Stimulated activated CD4-positive, alpha-beta T cell treated with anti-CD3 and anti-CD28 coated beads, Interleukin-1b, Interleukin-23, amount 100 ng/mL, for 1 hour (primary cell): ENCODE results near the gene PROK1.

Experiments used
- DNase-seq, 2 donors: peaks; one replicate each; pipeline ENCODE4 v3.0.0-alpha.2; 2020; ENCODE audit warnings: low read depth in 2 of 2

Gene PROK1

DNA sequence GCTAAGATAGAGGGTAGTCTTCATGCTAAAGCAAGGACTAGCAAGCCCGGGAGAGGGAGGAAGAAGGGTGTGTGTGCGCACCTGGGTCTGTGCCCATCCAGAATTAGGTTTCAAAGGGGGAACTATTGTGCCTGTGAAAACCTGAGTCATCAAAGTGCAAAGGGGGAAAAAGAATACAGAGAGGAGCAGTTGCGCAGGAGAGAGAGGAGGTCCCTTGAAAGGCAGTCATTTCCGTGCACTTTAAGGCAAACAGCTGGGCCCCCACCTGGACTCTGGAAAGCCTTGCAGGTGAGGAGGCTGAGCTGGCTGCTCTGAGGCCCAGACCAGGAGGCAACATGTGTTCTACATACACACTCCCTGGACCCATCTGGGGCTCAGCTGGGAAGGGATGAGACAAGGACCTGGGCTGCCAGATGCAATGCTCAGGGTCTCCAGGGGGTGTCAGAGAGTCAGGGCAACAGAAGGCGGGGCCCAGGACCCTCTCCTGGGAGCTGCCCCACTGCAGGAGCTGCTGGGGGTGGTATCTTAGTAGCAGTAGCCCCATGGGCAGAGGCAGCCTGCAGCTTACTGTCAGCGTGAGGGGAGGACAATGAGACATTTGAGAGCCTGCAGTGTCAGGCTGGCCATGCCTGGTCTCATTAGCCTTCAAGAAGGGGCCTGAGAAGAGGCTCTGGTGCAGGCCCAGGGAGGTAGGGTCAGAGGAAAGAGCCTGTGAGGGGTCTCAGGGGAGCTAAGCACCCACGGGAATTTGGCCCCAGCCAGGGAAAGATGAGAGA is 14.3 kb downstream of the PROK1 start:
- no peak for DNase-seq

DNA sequence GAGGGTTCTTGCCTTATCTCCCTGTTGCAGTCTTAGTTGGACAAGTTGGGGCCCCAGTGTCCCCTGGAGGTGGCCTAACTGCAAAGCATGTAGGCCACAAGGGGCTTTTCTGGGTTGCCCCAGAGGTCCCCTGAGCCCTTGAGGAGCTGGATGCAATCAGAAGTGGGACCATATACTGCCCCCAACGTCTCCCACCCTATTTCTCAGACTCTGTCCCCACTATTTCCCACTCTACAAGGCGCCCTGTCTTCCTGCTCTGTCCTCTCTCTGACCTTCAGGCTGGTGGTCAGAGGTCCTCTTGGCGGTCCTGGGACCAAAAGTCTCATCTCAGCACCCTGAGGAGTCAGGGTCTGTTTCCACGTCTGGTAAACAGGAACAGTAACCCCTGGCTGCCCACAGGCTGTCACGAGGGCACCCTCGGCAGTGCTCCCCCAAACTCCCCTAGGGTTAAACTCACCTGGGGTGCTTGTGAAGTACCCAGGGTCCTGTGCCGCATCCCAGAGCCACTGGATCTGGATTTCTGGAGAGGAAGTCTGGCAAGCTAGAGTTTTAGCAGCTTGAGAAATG is 14.9 kb downstream of the PROK1 start:
- no peak for DNase-seq

- DNase-seq: no peak
Observed at GRCh38 chr1:110466646-110467280, 15.8 kb downstream of the PROK1 start.

GRCh38 chr1:110471131-110471530 is 20.2 kb downstream of the PROK1 start:
- no peak for DNase-seq

DNA sequence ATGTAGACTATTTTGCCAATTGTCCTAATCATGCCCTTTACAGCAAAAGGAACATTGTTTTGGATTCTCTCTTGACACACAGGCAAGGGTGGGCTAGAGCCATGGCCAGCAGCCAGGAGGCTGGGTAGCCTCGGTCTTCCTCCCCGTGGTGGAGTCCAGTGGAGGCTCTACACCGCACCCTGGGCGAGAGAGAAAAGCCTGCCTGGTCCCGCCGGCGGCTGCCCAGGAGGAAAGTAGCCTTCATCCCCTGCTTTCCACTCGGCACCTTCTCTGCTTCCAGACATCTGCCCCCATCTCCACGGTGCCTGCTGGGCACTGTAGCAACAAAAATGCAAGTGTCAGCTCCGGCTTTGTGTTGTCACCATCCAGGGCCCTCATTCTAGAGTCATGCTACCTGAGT is 21.6 kb downstream of the PROK1 start:
- DNase-seq: no peak

DNA sequence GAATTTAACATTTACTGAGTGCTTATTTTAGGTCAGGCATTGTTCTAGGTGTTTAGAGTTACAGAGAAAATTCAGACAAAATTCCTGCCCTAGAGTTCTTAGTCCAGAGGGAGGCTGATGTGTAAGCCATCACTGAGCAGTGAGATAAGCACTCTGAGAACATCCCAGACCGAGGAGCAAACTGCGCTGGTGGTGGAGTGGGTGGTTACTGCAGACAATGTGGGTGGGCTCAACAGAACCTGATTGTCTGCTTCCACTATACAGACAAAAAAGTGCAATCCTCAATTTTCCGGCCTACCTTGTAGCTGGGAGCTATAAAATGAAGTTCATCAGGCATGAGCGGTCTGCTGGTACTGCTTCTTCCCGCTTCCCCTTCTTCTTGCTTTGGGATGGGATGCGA is 23.5 kb downstream of the PROK1 start:
- DNase-seq: no peak

DNA sequence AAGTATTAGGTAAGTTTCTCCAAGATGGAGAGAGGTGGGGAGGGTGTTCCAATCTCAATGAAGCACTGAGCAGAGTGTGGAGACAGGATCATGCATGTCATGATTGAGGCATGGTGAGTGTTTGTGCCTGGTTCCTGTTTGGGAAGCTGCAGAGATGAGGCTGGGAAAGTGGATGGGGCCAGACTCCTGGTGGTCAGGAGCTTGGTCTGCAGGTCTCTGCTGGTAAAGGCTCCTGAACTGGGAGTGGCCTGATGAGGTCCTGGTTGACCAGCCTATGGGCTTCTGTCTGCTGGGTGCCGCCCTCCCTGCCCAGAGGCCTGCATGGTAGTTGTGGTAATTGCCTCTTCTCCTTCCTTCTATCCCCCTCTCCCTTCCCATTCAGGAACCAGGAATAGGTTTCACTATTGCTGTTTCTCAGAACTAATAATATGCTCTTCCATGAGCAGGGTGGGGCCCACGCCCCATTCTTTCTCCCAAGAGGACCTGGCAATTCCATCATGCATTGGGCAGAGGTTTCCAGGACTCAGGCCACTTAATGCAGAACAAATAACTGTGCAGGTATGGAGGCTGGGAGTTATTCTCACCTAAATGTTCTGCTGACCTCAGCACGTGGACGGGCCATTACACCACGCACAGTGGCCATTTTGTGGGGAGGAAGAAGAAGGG is 24.5 kb downstream of the PROK1 start:
- DNase-seq: no peak

DNA sequence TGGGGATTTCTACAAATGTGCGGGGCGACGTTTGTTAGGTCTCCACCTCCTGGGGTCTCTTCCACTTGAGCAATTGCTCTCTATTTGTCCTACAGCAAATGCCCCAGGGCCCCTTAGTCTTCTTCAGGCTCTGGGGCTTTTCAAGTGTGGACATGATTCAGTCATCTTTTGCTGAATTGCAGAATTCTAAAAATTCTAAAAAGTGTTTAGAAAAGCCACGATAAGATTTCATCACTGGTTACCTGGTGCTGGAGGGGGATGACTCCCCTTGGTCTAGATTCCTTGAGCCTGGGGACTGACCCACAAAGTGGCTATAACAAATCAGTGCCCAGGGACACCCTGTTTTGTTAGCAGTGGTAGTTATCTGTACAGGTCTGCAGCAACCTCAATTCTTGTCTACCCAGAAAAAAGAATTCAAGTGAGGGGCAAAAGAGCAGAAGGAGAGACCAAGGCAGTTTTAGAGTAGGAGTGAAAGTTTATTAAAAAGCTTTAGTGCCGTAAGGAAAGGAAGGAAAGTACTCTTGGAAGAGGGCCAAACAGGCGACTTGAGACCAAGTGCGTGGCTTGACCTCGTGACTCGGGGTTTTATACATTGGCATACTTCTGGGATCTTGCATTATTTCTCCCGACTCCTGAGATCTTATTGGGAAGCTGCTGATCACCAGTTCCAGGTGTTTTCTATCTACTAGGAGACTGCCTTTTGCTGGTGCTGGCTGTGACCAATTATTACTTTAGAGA is 25.2 kb downstream of the PROK1 start:
- no peak for DNase-seq

DNA sequence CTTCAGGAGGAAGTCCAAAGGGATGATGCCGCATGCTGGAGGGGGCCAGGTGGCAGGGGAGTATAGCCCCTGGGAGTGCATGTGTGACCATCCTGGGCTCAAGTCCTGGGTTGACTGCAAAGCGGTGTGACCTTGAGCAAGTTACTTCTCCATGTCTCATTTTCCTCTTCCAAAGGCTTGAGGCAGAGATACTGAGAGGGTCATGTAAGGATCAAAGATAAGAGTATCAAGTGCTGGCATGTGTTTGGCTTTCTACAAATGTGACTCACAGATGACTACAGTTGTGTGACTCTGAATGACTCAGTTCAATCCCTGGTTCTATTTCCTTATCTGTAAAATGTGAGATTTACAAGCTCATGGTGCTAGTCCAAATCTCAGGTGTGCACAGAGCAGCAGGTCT is 26.1 kb downstream of the PROK1 start:
- DNase-seq: no peak

- no peak for DNase-seq
Observed at GRCh38 chr1:110477445-110477957, 26.6 kb downstream of the PROK1 start.

- DNase-seq: no peak
Observed at GRCh38 chr1:110477967-110478640, 27.2 kb downstream of the PROK1 start.

- DNase-seq: no peak
Observed at GRCh38 chr1:110478886-110479285, 27.9 kb downstream of the PROK1 start.

DNA sequence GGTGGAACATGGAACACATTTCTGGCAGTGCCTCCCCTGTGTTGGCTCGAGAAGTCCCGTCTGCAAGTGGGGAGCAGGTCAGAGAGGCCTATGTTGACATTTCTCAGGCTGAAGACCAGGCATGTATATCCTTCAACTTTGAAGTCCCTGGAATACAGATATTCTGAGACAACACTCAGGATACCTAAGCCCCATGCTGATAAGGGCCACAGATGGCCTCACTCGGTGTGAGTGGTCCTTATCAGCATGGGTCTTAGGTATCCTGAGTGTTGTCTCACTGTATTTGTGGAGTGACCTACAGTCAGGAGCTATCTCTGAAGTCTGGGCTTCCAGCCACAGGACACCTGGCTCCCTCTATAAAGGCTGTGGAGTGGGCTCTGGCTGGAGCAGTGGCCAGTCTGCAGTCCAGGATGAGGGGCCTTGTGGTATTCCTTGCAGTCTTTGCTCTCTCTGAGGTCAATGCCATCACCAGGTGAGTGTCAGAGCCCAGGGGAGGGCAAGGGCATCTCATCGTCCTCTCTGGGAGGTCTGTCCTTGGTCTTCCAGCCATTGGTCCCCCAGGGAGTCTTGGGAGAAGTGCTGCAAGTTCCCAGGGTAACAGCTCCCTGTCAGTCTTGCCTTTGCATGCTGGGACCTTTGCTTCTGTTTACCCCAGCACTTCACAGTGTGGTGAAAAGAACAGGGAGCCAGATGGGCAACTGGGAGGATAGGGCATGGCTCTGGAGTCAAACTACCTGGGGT is 29.6 kb downstream of the PROK1 start:
- DNase-seq: no peak

- DNase-seq: no peak
Observed at GRCh38 chr1:110481968-110482623, 31.1 kb downstream of the PROK1 start.

- no peak for DNase-seq
Observed at GRCh38 chr1:110482662-110483307, 31.8 kb downstream of the PROK1 start.

DNA sequence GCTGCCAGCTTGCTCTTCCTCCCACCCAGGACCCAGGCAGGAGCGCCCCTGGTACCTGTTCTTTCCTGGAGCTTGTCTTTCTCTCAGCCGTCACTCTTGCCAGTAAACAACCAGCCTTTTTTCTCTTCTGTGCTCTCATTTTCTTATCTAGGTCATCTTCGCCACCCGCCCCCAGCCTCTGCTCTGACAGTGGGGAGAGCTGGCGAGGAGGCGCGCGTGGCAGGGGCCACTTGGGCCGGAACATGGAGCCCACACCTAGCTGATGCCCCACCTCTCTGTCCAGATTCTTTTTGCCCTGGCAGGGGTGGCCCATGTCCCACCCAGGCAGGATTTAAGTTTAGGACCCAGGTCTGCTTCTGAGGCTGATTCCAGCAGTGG is 32.3 kb downstream of the PROK1 start:
- DNase-seq: no peak

DNA sequence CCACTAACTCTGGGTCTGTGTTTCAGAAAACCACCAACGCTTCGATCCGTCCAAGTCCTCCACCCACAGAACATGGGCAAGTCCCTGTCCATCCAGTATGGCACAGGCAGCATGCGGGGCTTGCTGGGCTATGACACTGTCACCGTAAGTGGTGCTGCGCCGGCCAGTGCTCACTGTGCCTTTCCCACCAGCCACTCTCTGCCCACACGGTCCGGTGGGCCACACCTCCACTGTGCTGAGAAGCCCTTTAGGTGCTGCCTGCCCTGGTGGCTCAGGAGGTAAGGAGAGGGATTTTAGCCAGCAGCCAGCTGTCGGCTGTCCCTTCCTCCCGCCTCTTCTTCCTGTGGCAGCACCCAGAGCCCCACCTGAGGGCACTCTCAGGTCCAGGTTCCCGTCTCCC is 33.9 kb downstream of the PROK1 start:
- no peak for DNase-seq

GRCh38 chr1:110485725-110486124 is 34.8 kb downstream of the PROK1 start:
- no peak for DNase-seq

DNA sequence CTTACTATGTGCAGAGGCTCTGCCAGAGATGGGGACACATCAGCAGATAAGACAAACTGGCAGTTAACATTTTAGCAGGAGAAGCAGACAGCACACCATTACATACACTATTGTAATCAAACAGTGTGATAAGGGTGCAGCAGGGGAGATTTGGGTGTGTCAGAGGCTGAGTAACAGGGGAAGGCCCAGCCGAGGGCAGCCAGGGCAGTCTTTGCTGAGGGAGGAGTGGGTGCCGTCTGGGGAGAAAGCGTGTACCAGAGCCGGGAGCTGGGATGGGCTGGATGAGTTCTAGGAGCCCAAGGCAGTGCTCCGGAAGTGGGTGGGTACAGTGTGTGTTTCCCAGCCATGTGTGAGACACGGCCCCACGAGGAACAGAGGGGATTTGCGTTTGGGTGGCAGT is 36.8 kb downstream of the PROK1 start:
- DNase-seq: no peak

GRCh38 chr1:110488161-110488560 is 37.2 kb downstream of the PROK1 start:
- DNase-seq: no peak
